SKM-1 (cell line): ENCODE data around the gene BMP6.

Experiments
- DNase-seq: peaks from one replicate; lab custom pipeline; 2025; ENCODE audit not compliant: unreplicated experiment; lab: John Stamatoyannopoulos, UW

Gene BMP6

GRCh38 chr6:7919871-7920270 is 194.0 kb downstream of the BMP6 start:
- DNase-seq = no peak

- no peak for DNase-seq
Observed at GRCh38 chr6:7920425-7920824, 194.5 kb downstream of the BMP6 start.

GRCh38 chr6:7921046-7921445 is 195.1 kb downstream of the BMP6 start:
- no peak for DNase-seq

GRCh38 chr6:7921632-7922092 is 195.8 kb downstream of the BMP6 start:
- no peak for DNase-seq

- no peak for DNase-seq
Observed at GRCh38 chr6:7922596-7922995, 196.7 kb downstream of the BMP6 start.

GRCh38 chr6:7924867-7925266 is 199.0 kb downstream of the BMP6 start:
- no peak for DNase-seq
